IMR-90 (cell line): Measurements from ENCODE around the gene CDH7. TPM values are rescaled to one million over a fixed set of nuclear protein-coding genes. Genes with fewer than 3 reads are reported as not detected.

Source experiments
- ATAC-seq: fragments of 200-7000 bp; cut with Tn5 transposase; 2 replicates; pipeline ENCODE4 v1.9.1; 2020; ENCODE audit warnings: low read depth, mild to moderate bottlenecking, moderate library complexity
- BruUV-seq: library from RNA; stranded (reverse); fragments of 400-500 nt; replicated peaks from 2 replicates; lab custom pipeline; 2021; lab: Mats Ljungman, UMichigan
- CTCF ChIA-PET: fragments of 300-600 bp; formaldehyde crosslinking; extraction: SDS; loops from one replicate; lab custom pipeline; 2021; ENCODE audit warnings: antibody characterized with exemption; lab: Yijun Ruan, JAX
- POLR2A ChIA-PET: fragments of 300-600 bp; sonication (Branson Sonifier 250); formaldehyde crosslinking; loops from one replicate; lab custom pipeline; 2022; ENCODE audit warnings: antibody characterized with exemption; ENCODE audit not compliant: unreplicated experiment; lab: Charles Lee
- DNase-seq: peaks from one replicate; pipeline ENCODE4 v3.0.0; 2013
- H2AFZ ChIP-seq: replicated peaks from 2 replicates; pipeline ENCODE3; 2013; ENCODE audit warnings: low read length, mild to moderate bottlenecking; ENCODE audit not compliant: poor library complexity
- H2AK5ac ChIP-seq: 2 replicates; pipeline ENCODE4 v1.6.1; 2013; ENCODE audit warnings: low read depth, low read length, inconsistent platforms
- H2AK9ac ChIP-seq: replicated peaks from 2 replicates; pipeline ENCODE3; 2013; ENCODE audit warnings: mild to moderate bottlenecking, low read depth, low read length, moderate library complexity; ENCODE audit not compliant: poor library complexity
- H2BK120ac ChIP-seq: 2 replicates; pipeline ENCODE4 v1.6.1; 2013; ENCODE audit warnings: low read depth, low read length, inconsistent platforms
- H2BK15ac ChIP-seq: 3 replicates; pipeline ENCODE4 v1.6.1; 2013; ENCODE audit warnings: low read depth, low read length, inconsistent platforms
- H2BK20ac ChIP-seq: 2 replicates; pipeline ENCODE4 v1.6.1; 2013; ENCODE audit warnings: low read depth, mild to moderate bottlenecking, inconsistent platforms, low read length, moderate library complexity
- H2BK5ac ChIP-seq: 2 replicates; pipeline ENCODE4 v1.6.1; 2013; ENCODE audit warnings: mild to moderate bottlenecking, low read depth, low read length, inconsistent platforms; ENCODE audit not compliant: poor library complexity, severe bottlenecking
- H3K14ac ChIP-seq: replicated peaks from 2 replicates; pipeline ENCODE4 v1.6.1; 2013; ENCODE audit warnings: low read depth, low read length, inconsistent platforms
- H3K18ac ChIP-seq: 2 replicates; pipeline ENCODE4 v1.6.1; 2013; ENCODE audit warnings: low read depth, low read length, control low read depth
- H3K23ac ChIP-seq: 2 replicates; pipeline ENCODE4 v1.6.1; 2013; ENCODE audit warnings: low read depth, low read length, inconsistent platforms
- H3K27ac ChIP-seq: 2 replicates; pipeline ENCODE4 v1.5.1; 2013; ENCODE audit warnings: mild to moderate bottlenecking, control low read depth, low read length; ENCODE audit not compliant: insufficient read depth
- H3K27me3 ChIP-seq: 2 replicates; pipeline ENCODE4 v1.6.1; 2013; ENCODE audit warnings: low read length; ENCODE audit not compliant: control insufficient read depth, insufficient read depth
- H3K36me3 ChIP-seq: 2 replicates; pipeline ENCODE4 v1.6.1; 2013; ENCODE audit warnings: low read length, mixed read lengths; ENCODE audit not compliant: control insufficient read depth, insufficient read depth
- H3K4ac ChIP-seq: 2 replicates; pipeline ENCODE4 v1.6.1; 2013; ENCODE audit warnings: low read depth, low read length, inconsistent platforms
- H3K4me1 ChIP-seq: 2 replicates; pipeline ENCODE4 v1.6.1; 2013; ENCODE audit warnings: low read length, mixed read lengths; ENCODE audit not compliant: control insufficient read depth, insufficient read depth
- H3K4me2 ChIP-seq: 2 replicates; pipeline ENCODE4 v1.6.1; 2013; ENCODE audit warnings: low read depth, mild to moderate bottlenecking, control low read depth, low read length, moderate library complexity
- H3K4me3 ChIP-seq: 2 replicates; pipeline ENCODE4 v1.5.1; 2013; ENCODE audit warnings: low read depth, mild to moderate bottlenecking, control low read depth, low read length, moderate library complexity; ENCODE audit not compliant: insufficient read depth
- H3K56ac ChIP-seq: 2 replicates; pipeline ENCODE4 v1.6.1; 2013; ENCODE audit warnings: low read length, inconsistent platforms; ENCODE audit not compliant: insufficient read depth; ENCODE audit errors: extremely low read depth
- H3K79me1 ChIP-seq, 2 experiments: 2 replicates each; pipeline ENCODE4 v1.6.1; 2013; ENCODE audit warnings: low read length in 2 of 2, inconsistent platforms in 1 of 2, low read depth in 1 of 2
- H3K9ac ChIP-seq: 2 replicates; pipeline ENCODE4 v1.6.1; 2013; ENCODE audit warnings: low read depth, low read length, control low read depth
- H3K9me1 ChIP-seq: 2 replicates; pipeline ENCODE4 v1.6.1; 2013; ENCODE audit warnings: low read length, inconsistent platforms; ENCODE audit not compliant: insufficient read depth
- H3K9me3 ChIP-seq: 2 replicates; pipeline ENCODE4 v1.6.1; 2013; ENCODE audit warnings: low read length; ENCODE audit not compliant: control insufficient read depth, insufficient read depth
- H4K20me1 ChIP-seq: 2 replicates; pipeline ENCODE4 v1.6.1; 2013; ENCODE audit warnings: low read length, inconsistent platforms; ENCODE audit not compliant: insufficient read depth
- H4K5ac ChIP-seq: 2 replicates; pipeline ENCODE4 v1.6.1; 2013; ENCODE audit warnings: mild to moderate bottlenecking, low read depth, low read length, control low read depth
- H4K8ac ChIP-seq, 2 experiments: 2 replicates each; pipeline ENCODE4 v1.6.1; 2013; ENCODE audit warnings: low read depth in 2 of 2, low read length in 2 of 2, control low read depth in 1 of 2, inconsistent platforms in 1 of 2
- H4K91ac ChIP-seq: 2 replicates; pipeline ENCODE4 v1.6.1; 2013; ENCODE audit warnings: low read depth, low read length, inconsistent platforms; ENCODE audit not compliant: insufficient read depth
- BHLHE40 ChIP-seq: fragments of 150-350 bp; IDR thresholded peaks from 2 replicates; pipeline ENCODE4 v1.6.1; 2016; ENCODE audit warnings: mild to moderate bottlenecking, low read depth, low read length
- CEBPB ChIP-seq: IDR thresholded peaks from 2 replicates; pipeline ENCODE4 v1.6.1; 2012; ENCODE audit warnings: low read depth, low read length, improper control_type of control experiment
- CHD1 ChIP-seq: IDR thresholded peaks from 2 replicates; pipeline ENCODE4 v1.6.1; 2012; ENCODE audit warnings: low read depth, low read length, improper control_type of control experiment
- CTCF ChIP-seq: conservative IDR thresholded peaks from 2 replicates; pipeline ENCODE4 v1.5.1; 2012; ENCODE audit warnings: mild to moderate bottlenecking, low read depth, low read length, improper control_type of control experiment
- ELK1 ChIP-seq: fragments of 150-350 bp; IDR thresholded peaks from 2 replicates; pipeline ENCODE4 v1.6.1; 2016; ENCODE audit warnings: low read depth, mild to moderate bottlenecking, low read length, moderate library complexity, borderline replicate concordance
- MAFK ChIP-seq: IDR thresholded peaks from 2 replicates; pipeline ENCODE4 v1.6.1; 2012; ENCODE audit warnings: low read depth, low read length, improper control_type of control experiment
- MAZ ChIP-seq: IDR thresholded peaks from 2 replicates; pipeline ENCODE4 v1.6.1; 2012; ENCODE audit warnings: low read depth, mild to moderate bottlenecking, low read length, improper control_type of control experiment, moderate library complexity, borderline replicate concordance
- MXI1 ChIP-seq: IDR thresholded peaks from 2 replicates; pipeline ENCODE4 v1.6.1; 2012; ENCODE audit warnings: low read depth, mild to moderate bottlenecking, low read length, moderate library complexity, borderline replicate concordance
- NFE2L2 ChIP-seq: fragments of 150-350 bp; IDR thresholded peaks from 2 replicates; pipeline ENCODE4 v1.6.1; 2016; ENCODE audit warnings: low read depth, mild to moderate bottlenecking, low read length
- POLR2A ChIP-seq: IDR thresholded peaks from 2 replicates; pipeline ENCODE4 v1.6.1; 2012; ENCODE audit warnings: mild to moderate bottlenecking, low read depth, low read length
- RAD21 ChIP-seq: IDR thresholded peaks from 2 replicates; pipeline ENCODE4 v1.6.1; 2012; ENCODE audit warnings: low read length, improper control_type of control experiment
- RCOR1 ChIP-seq: IDR thresholded peaks from 2 replicates; pipeline ENCODE4 v1.6.1; 2012; ENCODE audit warnings: mild to moderate bottlenecking, low read length, improper control_type of control experiment; ENCODE audit not compliant: insufficient replicate concordance
- RFX5 ChIP-seq: IDR thresholded peaks from 2 replicates; pipeline ENCODE4 v1.8.0; 2012; ENCODE audit warnings: low read depth, mild to moderate bottlenecking, low read length, moderate library complexity
- SMC3 ChIP-seq: fragments of 150-350 bp; IDR thresholded peaks from 2 replicates; pipeline ENCODE4 v1.6.1; 2016; ENCODE audit warnings: low read depth, mild to moderate bottlenecking, antibody characterized with exemption, low read length, moderate library complexity
- WGBS, 2 experiments: methylation state at CpG; one replicate each; pipeline versions ENCODE4 v1.1.5 to v1.1.7; 2013; ENCODE audit warnings: missing lambda C conversion rate in 2 of 2; ENCODE audit not compliant: insufficient read length in 1 of 2; ENCODE audit errors: extremely low coverage in 2 of 2; 5-methylcytosine and 5-hydroxymethylcytosine counted together
- dilution Hi-C: fragments of 300-500 bp; cut with HindIII; formaldehyde crosslinking; loops from one replicate; pipeline ENCODE4 v1.14.3; 2018; ENCODE audit warnings: low sequenced_read_pairs; ENCODE audit not compliant: unreplicated experiment
- in situ Hi-C: fragments of 300-500 bp; cut with MboI; formaldehyde crosslinking; loops from 3 replicates; pipeline ENCODE4 v1.14.3; 2019; ENCODE audit warnings: low sequenced_read_pairs, inconsistent platforms, mixed read lengths
- intact Hi-C: fragments of 100-400 bp; cut with micrococcal nuclease; formaldehyde crosslinking; loops from 2 replicates; pipeline ENCODE4 v1.10.0; 2022
- polyA plus RNA-seq, 3 experiments: library from polyadenylated mRNA; depleted of rRNA; stranded (reverse); fragments of >200 nt; gene quantifications; 2 replicates each; pipeline ENCODE4 v1.2.3, GENCODE V29; 2012; ENCODE audit warnings: low replicate concordance in 1 of 3
- total RNA-seq: library from RNA; depleted of rRNA; stranded (reverse); fragments of >200 nt; gene quantifications from 2 replicates; pipeline ENCODE4 v1.2.3, GENCODE V29; 2012

The CDH7 gene
- total and polyA plus RNA-seq, 2 of the 4 experiments (the other 2 are of a cell fraction) = not detected

- Histone ChIP-seq H3K9me1 (no peaks in the 10 kb centered on the region), H3K4me2 (no peak overlapping the region), H2AK5ac (no peak overlapping the region), H4K91ac (no peak overlapping the region), H3K23ac (no peak overlapping the region), H3K9me3 (peaks cover 3% of the 10 kb centered on the region; the same call in 1 of the 2 replicates), H3K56ac (no peak overlapping the region), H2AK9ac (no peak overlapping the region), H3K4ac (no peak overlapping the region), H4K8ac (no peak overlapping the region), H3K14ac (no peak overlapping the region), H4K5ac (no peak overlapping the region), H2BK15ac (no peak overlapping the region), H3K79me1 (no peaks in the 10 kb centered on the region), H2AFZ (no peak overlapping the region), H2BK120ac (no peak overlapping the region), H3K36me3 (no peaks in the 10 kb centered on the region), H2BK5ac (no peak overlapping the region), H3K4me1 (no peaks in the 10 kb centered on the region), H3K27ac (no peak overlapping the region), H2BK20ac (no peak overlapping the region), H4K20me1 (no peaks in the 10 kb centered on the region), H3K18ac (no peak overlapping the region), H3K27me3 (no peaks in the 10 kb centered on the region), H3K4me3 (no peak overlapping the region), H3K9ac (no peak overlapping the region)
- ChIA-PET CTCF (interaction anchor here (0.6 kb wide), 1 partner anchor 402 kb away, joined by 3 read pairs; no protein-coding TSS in a partner anchor), POLR2A (no interaction called here)
- no peak for TF ChIP-seq MAZ
- no peak for TF ChIP-seq CEBPB
- TF ChIP-seq POLR2A = no peak
- no peak for TF ChIP-seq MXI1
- no peak for TF ChIP-seq RCOR1
- TF ChIP-seq BHLHE40 = no peak
- TF ChIP-seq ELK1 = no peak
- no peak for TF ChIP-seq CHD1
- TF ChIP-seq RAD21 = no peak
- no peak for TF ChIP-seq RFX5
- no peak for TF ChIP-seq CTCF
- no peak for TF ChIP-seq NFE2L2
- TF ChIP-seq MAFK = no peak
- TF ChIP-seq SMC3 = no peak
- ATAC-seq (no peak), DNase-seq (no peak)
- WGBS, 2 experiments = no CpG with 5 or more reads among the region's 1 CpG
- no TSS peak for BruUV-seq
- in situ Hi-C loops (no loop called here), dilution Hi-C loops (no loop called here), intact Hi-C loops (no loop called here)
These were observed 9.6 kb downstream of the CDH7 start for GRCh38 chr18:65760457-65760856.
